ENCODE data around the gene ATXN1. TPM values are rescaled to one million over a fixed set of nuclear protein-coding genes. Genes with fewer than 3 reads are reported as not detected.

Gene ATXN1
- polyA plus RNA-seq, 1 donor (not counting 4 experiments of a cell fraction or from before 2014, with no cell fraction given) = 9.7 TPM

DNA sequence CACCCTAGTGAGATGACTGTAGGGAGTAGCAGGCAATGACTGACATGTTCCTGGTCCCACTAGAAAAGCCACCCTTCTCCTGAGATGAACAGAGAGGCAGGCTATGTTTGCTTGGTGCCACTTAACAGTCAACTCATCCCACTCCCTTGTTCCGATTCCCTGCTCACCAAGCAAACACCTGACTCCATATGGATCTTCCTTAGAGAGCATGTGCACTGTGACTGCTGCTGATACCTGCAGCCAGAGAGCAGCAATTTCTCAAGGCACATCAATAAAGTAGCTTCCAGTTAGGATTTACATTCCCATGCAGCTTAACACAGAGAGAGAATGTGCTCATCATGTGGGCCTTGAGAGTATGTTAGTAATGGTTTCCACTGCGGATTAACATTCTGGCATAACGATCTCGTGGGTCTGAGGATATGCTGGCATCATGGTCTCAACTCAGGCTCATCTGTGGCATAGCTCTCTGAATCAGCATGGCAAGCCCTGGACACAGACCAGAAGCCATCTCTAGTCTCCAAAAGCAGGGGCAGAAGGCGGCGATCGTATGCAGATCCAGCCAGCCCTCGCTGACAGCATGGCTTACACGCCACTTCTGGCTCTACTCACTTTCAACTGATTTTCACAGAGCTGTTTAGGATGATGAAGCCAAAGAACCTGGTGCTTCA lies 43.9 kb downstream of the ATXN1 start:
- TF ChIP-seq EZH2 (IDR thresholded peaks at IDR 0.05; ENCODE audit: low read length) = no peak
- TF ChIP-seq, protein P1, sequence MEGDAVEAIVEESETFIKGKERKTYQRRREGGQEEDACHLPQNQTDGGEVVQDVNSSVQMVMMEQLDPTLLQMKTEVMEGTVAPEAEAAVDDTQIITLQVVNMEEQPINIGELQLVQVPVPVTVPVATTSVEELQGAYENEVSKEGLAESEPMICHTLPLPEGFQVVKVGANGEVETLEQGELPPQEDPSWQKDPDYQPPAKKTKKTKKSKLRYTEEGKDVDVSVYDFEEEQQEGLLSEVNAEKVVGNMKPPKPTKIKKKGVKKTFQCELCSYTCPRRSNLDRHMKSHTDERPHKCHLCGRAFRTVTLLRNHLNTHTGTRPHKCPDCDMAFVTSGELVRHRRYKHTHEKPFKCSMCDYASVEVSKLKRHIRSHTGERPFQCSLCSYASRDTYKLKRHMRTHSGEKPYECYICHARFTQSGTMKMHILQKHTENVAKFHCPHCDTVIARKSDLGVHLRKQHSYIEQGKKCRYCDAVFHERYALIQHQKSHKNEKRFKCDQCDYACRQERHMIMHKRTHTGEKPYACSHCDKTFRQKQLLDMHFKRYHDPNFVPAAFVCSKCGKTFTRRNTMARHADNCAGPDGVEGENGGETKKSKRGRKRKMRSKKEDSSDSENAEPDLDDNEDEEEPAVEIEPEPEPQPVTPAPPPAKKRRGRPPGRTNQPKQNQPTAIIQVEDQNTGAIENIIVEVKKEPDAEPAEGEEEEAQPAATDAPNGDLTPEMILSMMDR (optimal IDR thresholded peaks at IDR 0.05 in 1 of 3, IDR thresholded peaks at IDR 0.05 in 1 of 3, conservative IDR thresholded peaks at IDR 0.05 in 1 of 3; ENCODE audit: extremely low read depth in 1 of 3, insufficient read depth in 2 of 3, low read length in 3 of 3) = no peak
- Histone ChIP-seq H3K27me3 (ENCODE audit: control insufficient read depth, extremely low read depth, insufficient read depth, low read length) (no peaks in the 10 kb centered on the region), H3K9ac (ENCODE audit: control insufficient read depth, extremely low read depth, insufficient read depth, low read length) (no peak overlapping the region), H4K20me1 (ENCODE audit: control insufficient read depth, extremely low read depth, insufficient read depth, low read length) (no peaks in the 10 kb centered on the region), H2AFZ (ENCODE audit: control insufficient read depth, low read length) (no peak overlapping the region), H3K4me1 (ENCODE audit: control insufficient read depth, extremely low read depth, insufficient read depth, low read length) (peaks cover 48% of the 10 kb centered on the region), H3K4me3 (ENCODE audit: control insufficient read depth in 2 of 3, extremely low read depth in 1 of 3, insufficient read depth in 2 of 3, low read depth in 1 of 3, low read length in 3 of 3) (no peak overlapping the region), H3K9me1 (ENCODE audit: control insufficient read depth, extremely low read depth, insufficient read depth, low read length) (no peaks in the 10 kb centered on the region), H3K36me3 (ENCODE audit: control insufficient read depth in 2 of 2, extremely low read depth in 1 of 2, insufficient read depth in 2 of 2, low read length in 2 of 2) (peaks cover 0 to 7% of the 10 kb centered on the region in 2 experiments), H3K27ac (ENCODE audit: control insufficient read depth, insufficient read depth, low read length) (no peak overlapping the region), H3K4me2 (ENCODE audit: control insufficient read depth, extremely low read depth, insufficient read depth, low read depth, low read length) (no peak overlapping the region), H3K79me2 (ENCODE audit: control insufficient read depth, insufficient read depth, low read length) (peaks cover 4% of the 10 kb centered on the region), H3K9me3 (ENCODE audit: control insufficient read depth, low read depth, low read length) (no peaks in the 10 kb centered on the region)
- DNase-seq (ENCODE audit: low read depth, low spot score) (no peak), FAIRE-seq (no peak)
- dilution Hi-C loops (cut with MboI; ENCODE audit: extremely low pct_ligation_motif_present, low sequenced_read_pairs) = no loop called here

GRCh38 chr6:16716321-16716858 lies 44.9 kb downstream of the ATXN1 start:
- Histone ChIP-seq H3K4me3 (ENCODE audit: control insufficient read depth in 2 of 3, extremely low read depth in 1 of 3, insufficient read depth in 2 of 3, low read depth in 1 of 3, low read length in 3 of 3) (no peak overlapping the region), H3K36me3 (ENCODE audit: control insufficient read depth in 2 of 2, extremely low read depth in 1 of 2, insufficient read depth in 2 of 2, low read length in 2 of 2) (peaks cover 0 to 7% of the 10 kb centered on the region in 2 experiments), H3K4me2 (ENCODE audit: control insufficient read depth, extremely low read depth, insufficient read depth, low read depth, low read length) (no peak overlapping the region), H3K9me1 (ENCODE audit: control insufficient read depth, extremely low read depth, insufficient read depth, low read length) (no peaks in the 10 kb centered on the region), H4K20me1 (ENCODE audit: control insufficient read depth, extremely low read depth, insufficient read depth, low read length) (no peaks in the 10 kb centered on the region), H2AFZ (ENCODE audit: control insufficient read depth, low read length) (no peak overlapping the region), H3K27ac (ENCODE audit: control insufficient read depth, insufficient read depth, low read length) (no peak overlapping the region), H3K4me1 (ENCODE audit: control insufficient read depth, extremely low read depth, insufficient read depth, low read length) (peaks cover 46% of the 10 kb centered on the region), H3K79me2 (ENCODE audit: control insufficient read depth, insufficient read depth, low read length) (peaks cover 4% of the 10 kb centered on the region), H3K27me3 (ENCODE audit: control insufficient read depth, extremely low read depth, insufficient read depth, low read length) (no peaks in the 10 kb centered on the region), H3K9ac (ENCODE audit: control insufficient read depth, extremely low read depth, insufficient read depth, low read length) (no peak overlapping the region), H3K9me3 (ENCODE audit: control insufficient read depth, low read depth, low read length) (no peaks in the 10 kb centered on the region)
- dilution Hi-C loops (cut with MboI; ENCODE audit: extremely low pct_ligation_motif_present, low sequenced_read_pairs) = no loop called here
- DNase-seq (ENCODE audit: low read depth, low spot score) = no peak
- no peak for TF ChIP-seq EZH2 (IDR thresholded peaks at IDR 0.05; ENCODE audit: low read length)
- no peak for FAIRE-seq

All from keratinocyte (primary cell).